GM19395 (cell line): Measurements from ENCODE around the gene C5AR2.
"Not testable (repeated sequence)": the region's sequence is repeated elsewhere in the genome, so short reads cannot be mapped to it uniquely, and the experiment has no call there.

ENCODE experiments used
- ATAC-seq: cut with Tn5 transposase; IDR thresholded peaks from one replicate; pipeline ENCODE4 v1.9.1; 2021; ENCODE audit warnings: mild to moderate bottlenecking, moderate library complexity; ENCODE audit not compliant: unreplicated experiment

The C5AR2 gene

DNA sequence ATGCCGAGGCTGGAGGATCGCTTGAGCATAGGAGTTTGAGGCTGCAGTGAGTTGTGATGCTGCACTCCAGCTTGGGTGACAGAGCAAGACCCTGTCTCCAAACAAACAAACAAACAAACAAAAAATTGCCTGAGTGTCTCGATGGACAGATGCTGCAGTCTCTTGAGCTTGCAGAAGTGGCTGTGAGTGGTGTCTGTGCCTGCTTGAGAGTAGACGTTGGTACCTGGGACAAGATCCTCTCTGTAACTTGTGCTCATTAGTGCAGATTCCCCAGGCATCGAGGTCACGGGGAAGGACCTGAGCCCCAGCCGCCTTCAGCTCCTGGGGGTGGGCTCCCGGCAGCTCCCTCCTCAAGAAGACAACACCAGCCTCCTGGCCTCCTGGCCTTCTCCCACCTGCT, 8.6 kb upstream of the C5AR2 start:
- ATAC-seq = no peak

DNA sequence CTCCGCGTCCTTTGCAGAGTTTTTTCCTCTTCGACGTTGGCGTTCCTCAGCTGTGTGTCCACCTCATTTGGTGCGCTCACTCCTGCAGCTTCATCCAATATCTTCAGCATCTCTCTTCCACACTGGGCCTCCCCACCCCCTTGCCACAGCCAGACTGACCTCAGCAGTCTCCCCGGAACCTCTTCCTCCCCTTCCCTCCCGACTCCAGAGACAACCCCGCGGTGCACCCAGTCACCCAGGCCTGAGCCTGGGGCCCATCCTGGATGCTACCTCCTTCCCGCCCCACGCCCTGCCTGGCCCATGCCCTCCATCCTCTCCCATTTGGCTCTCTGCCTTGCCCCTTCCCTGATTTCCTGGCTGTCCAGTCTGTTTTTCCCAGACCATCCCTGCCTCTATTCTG, 8.1 kb upstream of the C5AR2 start:
- ATAC-seq = no peak

DNA sequence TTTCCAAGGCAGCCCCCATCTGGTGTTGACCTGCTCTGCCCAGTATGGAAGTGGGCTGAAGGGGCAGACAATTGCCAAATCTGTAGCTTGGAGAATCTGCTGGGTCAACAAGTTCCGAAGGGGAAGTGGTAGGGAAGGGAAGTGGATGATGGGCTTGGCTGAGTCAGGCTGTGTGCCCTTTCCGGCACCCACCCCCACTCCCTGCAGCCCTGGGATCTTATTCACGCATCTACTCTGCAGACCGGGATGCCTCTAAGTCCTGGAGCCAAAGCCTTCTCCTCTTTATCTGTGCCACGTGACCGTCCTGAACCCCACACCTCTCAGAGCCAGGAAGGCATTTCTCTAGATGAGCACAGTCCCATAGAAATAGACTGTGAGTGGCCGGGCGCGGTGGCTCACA, 7.5 kb upstream of the C5AR2 start:
- ATAC-seq = no peak

DNA sequence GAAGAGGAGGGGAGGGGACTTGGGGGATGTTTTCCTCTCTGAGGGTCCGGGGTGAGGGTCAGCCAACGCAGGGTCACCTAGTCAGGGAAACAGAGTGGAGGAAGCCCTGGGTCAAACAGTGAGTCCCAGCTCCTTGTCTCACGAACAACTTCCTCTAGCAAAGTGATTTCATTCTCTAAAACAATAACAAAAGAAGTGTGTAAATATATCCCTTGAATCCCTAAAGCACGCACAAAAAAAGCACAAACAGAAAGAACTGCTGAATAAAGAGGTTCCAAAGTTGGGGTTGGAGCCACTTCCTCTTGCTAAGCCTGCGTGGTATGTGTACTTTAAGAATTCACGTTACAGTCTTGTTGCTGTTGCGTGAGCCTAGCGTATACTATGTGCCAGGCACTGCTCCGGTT, 1.5 kb upstream of the C5AR2 start:
- ATAC-seq = no peak

DNA sequence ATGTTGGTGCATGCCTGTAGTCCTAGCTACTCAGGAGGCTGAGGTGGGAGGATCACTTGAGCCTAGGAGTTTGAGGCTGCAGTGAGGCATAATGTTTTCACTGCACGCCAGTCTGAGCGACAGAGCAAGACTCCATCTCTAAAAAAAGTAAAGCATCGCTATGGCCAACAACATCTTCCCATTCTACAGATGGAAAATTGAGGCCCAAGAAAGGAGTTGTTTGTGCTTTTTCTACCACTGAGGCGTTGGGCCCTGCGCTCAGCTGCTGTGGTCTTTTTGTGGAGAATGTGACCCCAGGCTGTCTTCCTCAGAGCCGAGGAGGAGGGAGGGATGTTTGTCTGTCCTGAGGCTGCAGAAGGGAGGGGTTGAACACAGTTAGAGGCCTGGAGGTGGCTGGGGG, 485 bp upstream of the C5AR2 start:
- ATAC-seq = no peak

DNA sequence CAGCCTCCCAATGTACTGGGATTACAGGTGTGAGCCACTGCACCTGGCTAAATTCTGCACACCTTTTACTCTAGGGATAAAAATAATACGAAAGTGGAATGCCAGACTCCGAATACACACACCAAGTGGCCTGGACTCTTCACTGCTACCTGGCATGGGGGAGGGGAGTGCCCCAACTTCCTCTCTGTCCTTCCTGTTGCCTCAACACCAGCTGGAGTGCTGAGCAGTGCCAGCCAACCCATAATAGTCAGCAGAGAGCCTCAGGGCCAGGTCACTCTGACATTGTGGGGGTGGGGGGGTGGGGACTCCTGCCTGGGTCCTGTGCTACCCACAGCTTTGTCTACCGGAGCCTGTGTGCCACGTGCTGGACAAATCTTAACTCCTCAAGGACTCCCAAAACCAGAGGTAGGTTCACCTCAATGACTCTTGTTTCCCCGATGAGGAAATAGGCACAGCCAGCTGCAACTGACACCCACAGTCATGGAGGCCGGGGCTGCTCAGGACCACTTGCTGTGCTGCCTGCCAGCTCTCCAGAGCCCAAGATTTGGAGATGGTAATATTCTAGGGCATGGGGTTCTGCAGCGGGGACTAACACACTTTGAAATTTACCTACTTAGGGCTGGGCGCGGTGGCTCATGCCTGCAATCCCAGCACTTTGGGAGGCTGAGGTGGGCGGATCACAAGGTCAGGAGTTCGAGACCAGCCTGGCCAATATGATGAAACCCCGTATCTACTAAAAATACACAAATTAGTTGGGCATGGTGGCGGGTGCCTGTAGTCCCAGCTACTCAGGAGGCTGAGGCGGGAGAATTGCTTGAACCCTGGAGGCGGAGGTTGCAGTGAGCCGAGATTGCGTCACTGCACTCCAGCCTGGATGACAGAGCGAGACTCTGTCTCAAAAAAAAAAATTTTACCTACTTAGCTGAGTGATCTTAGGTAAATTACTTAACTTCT, 5.1 kb downstream of the C5AR2 start:
- not testable (repeated sequence) for ATAC-seq

DNA sequence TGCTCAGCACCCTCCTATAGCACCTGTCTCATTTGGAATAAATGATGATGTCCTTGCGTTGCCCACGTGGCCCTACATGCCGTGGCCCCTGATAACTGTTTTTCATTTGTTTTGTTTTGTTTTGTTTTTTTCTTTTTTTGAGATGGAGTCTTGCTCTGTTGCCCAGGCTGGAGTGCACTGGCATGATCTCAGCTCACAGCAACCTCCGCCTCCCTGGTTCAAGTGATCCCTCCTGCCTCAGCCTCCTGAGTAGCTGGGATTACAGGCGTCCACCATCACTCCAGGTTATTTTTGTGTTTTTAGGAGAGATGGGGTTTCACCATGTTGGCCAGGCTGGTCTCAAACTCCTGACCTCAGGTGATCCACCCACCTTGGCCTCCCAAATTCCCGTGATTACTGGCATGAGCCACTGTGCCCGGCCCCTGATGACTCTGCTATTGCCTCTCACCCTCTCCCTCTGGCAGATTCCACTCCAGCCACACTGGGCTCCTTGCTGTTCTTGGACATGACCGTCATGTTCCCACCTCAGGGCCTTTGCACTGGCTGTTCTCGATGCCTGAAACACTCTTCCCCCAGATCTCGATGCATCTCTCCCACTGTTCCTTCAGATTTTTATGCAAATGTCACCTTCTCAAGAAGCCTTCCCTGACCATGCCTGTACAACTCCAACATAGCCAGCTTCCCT, 7.4 kb downstream of the C5AR2 start:
- no peak for ATAC-seq

DNA sequence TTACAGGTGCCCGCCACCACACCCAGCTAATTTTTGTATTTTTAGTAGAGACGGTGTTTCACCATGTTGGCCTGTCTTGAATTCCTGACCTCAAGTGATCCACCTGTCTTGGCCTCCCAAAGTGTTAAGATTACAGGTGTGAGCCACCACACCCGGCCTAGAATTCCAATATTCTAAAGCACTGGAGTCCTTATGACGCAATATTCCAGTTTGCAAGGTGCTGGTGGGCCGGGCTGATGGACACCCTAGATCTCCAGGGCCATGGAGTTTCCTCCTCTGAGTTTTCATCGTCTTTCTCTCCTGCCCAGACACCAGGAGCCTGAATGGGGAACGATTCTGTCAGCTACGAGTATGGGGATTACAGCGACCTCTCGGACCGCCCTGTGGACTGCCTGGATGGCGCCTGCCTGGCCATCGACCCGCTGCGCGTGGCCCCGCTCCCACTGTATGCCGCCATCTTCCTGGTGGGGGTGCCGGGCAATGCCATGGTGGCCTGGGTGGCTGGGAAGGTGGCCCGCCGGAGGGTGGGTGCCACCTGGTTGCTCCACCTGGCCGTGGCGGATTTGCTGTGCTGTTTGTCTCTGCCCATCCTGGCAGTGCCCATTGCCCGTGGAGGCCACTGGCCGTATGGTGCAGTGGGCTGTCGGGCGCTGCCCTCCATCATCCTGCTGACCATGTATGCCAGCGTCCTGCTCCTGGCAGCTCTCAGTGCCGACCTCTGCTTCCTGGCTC, 8.7 kb downstream of the C5AR2 start:
- no peak for ATAC-seq

DNA sequence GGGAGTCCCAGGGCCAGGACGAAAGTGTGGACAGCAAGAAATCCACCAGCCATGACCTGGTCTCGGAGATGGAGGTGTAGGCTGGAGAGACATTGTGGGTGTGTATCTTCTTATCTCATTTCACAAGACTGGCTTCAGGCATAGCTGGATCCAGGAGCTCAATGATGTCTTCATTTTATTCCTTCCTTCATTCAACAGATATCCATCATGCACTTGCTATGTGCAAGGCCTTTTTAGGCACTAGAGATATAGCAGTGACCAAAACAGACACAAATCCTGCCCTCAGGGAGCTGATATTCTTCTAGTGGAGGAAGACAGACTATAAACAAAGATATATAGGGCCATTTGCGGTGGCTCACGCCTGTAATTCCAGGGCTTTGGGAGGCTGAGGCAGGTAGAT, 9.8 kb downstream of the C5AR2 start:
- ATAC-seq = no peak

DNA sequence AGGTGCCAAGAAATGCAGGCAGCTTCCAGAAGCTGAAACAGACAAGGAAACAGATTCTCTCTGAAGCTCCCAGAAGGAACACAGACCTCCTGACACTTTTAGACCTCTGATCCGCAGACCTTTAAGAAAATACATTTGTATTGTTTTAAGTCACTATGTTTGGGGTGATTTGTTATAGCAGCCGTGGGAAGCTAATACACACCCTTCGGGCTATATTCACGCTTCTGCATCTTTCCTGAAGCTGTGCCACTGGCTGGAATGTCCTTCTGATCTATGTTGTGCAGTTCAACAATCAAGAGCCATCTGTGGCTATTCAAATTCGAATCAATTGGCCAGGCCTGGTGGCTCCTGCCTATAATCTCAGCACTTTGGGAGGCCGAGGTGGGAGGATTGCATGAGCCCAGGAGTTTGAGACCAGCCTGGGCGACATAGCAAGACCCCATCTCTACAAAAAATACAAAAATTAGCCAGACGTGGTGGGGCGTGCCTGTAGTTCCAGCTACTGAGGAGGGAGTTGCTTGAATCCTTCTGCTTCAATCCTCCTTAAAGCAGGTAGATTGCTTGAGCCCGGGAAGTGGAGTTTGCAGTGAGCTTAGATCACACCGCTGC, 11.3 kb downstream of the C5AR2 start:
- ATAC-seq = no peak

DNA sequence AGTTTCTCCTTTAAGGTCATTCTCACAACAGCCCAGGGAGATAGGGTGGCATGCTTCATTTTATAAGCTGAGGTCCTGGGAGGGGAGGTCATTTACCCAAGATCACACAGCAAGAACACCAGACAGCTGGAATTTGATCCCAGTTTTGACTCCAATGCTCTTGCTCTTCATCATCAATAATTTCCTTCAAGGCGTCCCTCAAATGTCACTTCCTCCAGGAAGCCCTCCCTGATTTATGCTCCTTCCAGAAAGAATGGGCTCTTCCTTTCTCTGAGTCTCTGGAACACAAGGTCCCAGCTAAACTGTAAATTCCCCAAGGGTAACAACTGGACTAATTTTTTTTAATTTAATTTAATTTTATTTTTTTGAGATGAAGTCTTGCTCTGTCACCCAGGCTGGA, 12.4 kb downstream of the C5AR2 start:
- ATAC-seq = no peak

DNA sequence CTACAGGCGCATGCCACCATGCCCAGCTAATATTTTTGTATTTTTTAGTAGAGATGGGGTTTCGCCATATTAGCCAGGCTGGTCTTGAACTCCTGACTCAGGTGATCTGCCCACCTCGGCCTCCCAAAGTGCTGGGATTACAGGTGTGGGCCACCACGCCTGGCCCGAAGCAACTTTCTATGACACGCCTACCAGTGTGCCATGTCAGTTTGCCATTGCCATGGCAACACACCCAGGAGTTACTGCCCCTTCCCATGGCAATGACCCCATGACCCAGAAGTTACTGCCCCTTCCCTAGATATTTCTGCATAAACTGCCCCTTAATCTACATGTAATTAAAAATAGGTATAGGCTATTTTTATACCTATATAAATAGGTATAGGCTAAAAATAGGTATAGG, 14.0 kb downstream of the C5AR2 start:
- ATAC-seq = not testable (repeated sequence)

DNA sequence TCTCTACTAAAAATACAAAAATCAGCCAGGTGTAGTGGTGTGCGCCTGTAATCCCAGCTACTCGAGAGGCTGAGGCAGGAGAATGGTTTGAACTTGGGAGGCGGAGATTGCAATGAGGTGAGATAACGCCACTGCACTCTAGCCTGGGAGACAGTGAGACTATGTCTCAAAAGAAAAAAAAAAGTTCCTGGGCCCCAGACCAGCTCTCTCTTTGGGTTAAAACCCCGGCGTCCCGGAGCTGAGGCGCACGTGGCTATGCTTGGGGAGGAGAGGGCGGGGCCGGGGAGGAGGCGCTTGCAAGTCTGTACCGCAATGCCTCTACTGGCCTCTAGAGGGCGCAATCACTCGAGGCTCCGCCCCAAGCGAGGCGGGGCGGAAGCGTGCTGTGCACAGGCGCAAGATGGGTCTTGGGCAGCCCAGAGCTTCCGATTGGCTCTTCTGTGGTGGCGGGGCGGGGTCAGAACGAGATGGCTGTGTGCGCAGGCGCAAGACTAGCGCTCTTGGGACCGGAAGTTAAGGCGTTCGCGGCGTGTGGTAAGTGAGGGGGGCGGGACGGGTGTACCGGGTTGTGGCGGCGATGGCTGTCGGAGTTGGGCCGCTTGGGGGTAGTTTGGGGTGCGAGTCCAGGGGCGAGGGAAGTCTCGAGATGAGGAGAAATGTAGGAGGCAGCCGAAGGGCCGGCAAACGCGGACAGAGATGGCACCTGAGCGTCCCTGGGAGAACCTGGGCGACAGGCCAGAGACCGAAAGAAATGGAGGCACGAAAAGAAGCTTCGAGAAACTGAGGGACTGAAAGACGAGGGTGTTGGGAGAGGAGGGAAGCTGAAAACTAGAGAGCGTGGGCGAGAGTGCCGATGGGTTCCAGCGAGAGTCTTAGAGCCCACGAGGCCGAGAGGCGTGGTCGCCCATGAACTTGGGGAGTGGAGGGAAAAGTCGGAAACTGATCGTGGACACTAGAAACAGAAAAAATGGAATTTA, 17.1 kb downstream of the C5AR2 start, which contains the start of gene DHX34:
Gene DHX34, plus strand, starts transcription at position 497 of the 977 bp plus-strand sequence. CDS start 3,716 bp downstream, outside the sequence.
- peak; percentile 94 for ATAC-seq

DNA sequence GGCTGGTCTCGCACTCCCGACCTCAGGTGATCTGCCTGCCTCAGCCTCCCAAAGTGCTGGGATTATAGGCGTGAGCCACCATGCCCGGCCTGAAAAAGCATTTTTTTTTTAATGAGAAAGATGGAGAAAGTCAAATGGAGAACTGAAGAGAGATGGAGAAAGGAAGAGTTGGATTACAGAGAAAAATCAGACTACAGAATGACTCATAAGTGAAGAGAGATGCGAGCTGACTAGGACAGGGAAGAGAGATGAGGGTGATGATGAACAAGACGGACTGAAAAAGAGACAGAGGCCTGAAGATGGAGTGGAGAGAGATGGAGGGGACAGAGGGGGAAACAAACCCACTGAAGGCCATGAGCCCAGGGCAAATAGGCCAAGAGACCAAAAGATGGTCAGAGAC, 18.7 kb downstream of the C5AR2 start:
- ATAC-seq = no peak

DNA sequence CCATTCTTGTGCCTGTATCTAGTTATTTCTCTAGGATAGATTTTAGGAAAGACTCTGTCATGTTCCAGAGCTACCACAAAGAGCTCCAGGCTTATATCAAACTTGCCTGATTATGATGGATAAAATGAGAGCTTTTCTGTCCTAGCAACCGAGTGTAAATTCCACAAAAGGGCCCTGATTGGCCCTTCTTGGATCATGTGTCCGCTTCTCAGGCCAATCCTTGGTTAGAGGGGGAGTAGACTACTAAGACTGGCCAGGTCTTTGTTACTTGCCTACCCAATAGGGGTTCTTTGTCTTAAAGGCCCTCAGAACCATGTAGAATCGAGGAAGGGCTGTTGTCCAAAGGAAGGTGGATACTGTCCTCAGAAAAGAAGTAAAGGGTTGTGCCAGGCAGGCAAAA, 19.6 kb downstream of the C5AR2 start:
- no peak for ATAC-seq

DNA sequence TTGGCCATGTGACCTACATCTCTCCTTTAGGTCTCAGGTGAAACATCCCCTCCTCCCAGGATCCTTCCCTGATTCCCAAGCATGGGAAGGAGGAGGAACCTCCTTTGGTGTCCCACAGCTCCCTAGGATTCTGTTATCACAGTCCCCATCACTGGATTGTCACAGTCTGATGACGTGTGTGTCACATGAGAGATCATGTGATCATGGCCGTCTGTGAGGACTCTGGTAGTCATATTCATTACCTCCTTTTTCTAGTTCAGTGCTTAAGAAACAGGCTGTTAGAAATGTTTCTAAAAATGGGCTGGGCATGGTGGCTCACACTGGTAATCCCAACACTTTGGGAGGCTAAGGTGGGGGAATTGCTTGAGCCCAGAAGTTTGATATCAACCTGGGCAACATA, 20.1 kb downstream of the C5AR2 start:
- no peak for ATAC-seq

DNA sequence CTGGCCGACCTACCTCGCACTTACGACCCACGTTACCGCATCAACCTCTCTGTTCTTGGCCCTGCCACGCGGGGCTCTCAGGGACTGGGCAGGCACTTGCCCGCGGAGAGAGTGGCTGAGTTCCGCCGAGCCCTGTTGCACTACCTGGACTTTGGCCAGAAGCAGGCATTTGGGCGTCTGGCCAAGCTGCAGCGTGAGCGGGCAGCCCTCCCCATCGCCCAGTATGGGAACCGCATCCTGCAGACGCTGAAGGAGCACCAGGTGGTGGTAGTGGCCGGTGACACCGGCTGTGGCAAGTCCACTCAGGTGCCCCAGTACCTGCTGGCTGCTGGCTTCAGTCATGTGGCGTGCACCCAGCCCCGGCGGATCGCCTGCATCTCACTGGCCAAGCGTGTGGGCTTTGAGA, 21.3 kb downstream of the C5AR2 start:
- no peak for ATAC-seq

DNA sequence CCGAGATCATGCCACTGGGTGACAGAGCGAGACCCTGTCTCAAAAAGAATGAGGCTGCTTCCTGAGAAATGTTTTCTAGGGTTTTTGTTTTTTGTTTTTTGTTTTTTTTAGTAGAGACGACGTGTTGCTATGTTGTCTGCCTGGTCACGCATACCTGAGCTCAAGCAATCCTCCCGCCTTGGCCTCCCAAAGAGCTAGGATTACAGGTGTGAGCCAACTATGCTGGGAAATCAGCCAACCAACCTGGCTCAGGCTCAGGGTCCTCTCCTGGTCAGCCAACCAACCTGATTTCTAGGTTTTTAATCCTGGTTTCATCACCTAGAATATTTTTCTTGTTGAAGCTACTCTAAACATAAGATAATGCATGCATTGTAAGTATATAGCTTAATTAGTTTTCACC, 24.9 kb downstream of the C5AR2 start:
- ATAC-seq = no peak

DNA sequence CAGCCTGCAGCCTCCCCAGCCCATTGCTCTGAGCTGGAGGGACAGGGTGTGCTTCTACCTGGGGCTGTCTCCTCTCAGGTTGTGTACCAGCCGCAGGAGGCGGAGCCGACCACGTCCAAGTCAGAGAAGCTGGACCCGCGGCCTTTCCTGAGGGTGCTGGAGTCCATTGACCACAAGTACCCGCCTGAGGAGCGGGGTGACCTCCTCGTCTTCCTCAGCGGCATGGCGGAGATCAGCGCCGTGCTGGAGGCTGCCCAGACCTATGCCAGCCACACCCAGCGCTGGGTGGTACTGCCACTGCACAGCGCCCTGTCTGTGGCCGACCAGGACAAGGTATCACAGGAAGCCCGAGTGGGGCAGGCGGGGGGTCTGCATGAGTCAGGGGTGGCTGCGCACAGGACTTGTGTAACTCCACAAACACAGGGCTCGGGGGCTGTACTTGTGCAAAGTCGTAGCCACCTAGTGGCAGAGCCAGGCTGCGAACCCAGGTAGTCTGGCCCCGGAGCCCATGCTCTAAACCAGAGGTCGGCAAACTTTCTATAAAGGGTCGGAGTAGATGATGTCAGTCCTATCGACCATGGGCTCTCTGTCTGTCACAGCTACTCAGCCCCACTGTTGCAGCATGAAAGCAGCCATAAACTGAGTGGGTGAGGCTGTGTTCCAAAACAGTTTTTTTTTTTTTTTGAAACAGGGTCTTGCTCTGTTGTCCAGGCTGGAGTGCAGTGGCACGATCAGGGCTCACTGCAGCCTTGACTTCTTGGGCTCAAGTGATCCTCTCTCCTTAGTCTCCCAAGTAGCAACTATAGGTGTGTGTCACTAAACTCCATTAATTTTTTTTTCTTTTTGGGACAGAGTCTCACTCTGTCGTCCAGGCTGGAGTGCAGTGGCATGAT, 26.1 kb downstream of the C5AR2 start:
- no peak for ATAC-seq
